Measurements from ENCODE around the gene CBARP. TPM values are rescaled to one million over a fixed set of nuclear protein-coding genes. Genes with fewer than 3 reads are reported as not detected.

Gene CBARP
- total and polyA plus RNA-seq, 9 of the 15 experiments (the other 6 are each of a cell fraction or from before 2014, with no cell fraction given), result 0.03 to 8.9 (median 1.2) TPM; not detected in 1

DNA sequence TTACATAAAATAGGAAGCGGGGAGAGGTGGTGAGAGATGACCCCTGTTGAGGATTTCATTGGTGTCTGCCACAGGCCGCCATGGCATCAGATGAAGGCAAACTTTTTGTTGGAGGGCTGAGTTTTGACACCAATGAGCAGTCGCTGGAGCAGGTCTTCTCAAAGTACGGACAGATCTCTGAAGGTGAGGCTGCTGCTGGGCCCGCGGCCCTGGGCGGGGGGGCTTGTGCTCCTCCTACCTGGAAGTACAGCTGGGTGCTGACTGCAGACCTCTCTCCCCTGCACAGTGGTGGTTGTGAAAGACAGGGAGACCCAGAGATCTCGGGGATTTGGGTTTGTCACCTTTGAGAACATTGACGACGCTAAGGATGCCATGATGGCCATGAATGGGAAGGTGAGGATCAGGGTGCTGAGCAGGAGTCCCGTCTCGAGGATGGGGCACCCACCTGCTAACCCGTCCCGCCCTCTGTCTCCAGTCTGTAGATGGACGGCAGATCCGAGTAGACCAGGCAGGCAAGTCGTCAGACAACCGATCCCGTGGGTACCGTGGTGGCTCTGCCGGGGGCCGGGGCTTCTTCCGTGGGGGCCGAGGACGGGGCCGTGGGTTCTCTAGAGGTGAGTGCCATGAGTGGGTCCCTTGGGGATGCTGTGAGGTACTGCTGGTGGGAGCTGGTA, 33.2 kb upstream of the CBARP start (continued):
- TF ChIP-seq, protein P1, sequence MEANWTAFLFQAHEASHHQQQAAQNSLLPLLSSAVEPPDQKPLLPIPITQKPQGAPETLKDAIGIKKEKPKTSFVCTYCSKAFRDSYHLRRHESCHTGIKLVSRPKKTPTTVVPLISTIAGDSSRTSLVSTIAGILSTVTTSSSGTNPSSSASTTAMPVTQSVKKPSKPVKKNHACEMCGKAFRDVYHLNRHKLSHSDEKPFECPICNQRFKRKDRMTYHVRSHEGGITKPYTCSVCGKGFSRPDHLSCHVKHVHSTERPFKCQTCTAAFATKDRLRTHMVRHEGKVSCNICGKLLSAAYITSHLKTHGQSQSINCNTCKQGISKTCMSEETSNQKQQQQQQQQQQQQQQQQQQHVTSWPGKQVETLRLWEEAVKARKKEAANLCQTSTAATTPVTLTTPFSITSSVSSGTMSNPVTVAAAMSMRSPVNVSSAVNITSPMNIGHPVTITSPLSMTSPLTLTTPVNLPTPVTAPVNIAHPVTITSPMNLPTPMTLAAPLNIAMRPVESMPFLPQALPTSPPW (CRISPR knock-in tag; IDR thresholded peaks at IDR 0.05), result peak; percentile 45
- TF ChIP-seq RBFOX2 (IDR thresholded peaks at IDR 0.05; ENCODE audit: low read depth, low read length), result peak; percentile 2; the same call in 1 of the 2 replicates
- TF ChIP-seq KLF16 (IDR thresholded peaks at IDR 0.05), result no peak
- no peak for TF ChIP-seq U2AF1 (optimal IDR thresholded peaks at IDR 0.05; ENCODE audit: low read depth, low read length)
- TF ChIP-seq ZBED1 (IDR thresholded peaks at IDR 0.05), result peak; percentile 7; the same call in 1 of the 2 replicates
- TF ChIP-seq KHSRP (IDR thresholded peaks at IDR 0.05), result no peak
- TF ChIP-seq MCM7 (IDR thresholded peaks at IDR 0.05), result no peak
- TF ChIP-seq, protein P2, sequence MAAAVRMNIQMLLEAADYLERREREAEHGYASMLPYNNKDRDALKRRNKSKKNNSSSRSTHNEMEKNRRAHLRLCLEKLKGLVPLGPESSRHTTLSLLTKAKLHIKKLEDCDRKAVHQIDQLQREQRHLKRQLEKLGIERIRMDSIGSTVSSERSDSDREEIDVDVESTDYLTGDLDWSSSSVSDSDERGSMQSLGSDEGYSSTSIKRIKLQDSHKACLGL (CRISPR knock-in tag; IDR thresholded peaks at IDR 0.05; ENCODE audit: borderline replicate concordance, poor library complexity, severe bottlenecking), result no peak
- TF ChIP-seq, protein P3, sequence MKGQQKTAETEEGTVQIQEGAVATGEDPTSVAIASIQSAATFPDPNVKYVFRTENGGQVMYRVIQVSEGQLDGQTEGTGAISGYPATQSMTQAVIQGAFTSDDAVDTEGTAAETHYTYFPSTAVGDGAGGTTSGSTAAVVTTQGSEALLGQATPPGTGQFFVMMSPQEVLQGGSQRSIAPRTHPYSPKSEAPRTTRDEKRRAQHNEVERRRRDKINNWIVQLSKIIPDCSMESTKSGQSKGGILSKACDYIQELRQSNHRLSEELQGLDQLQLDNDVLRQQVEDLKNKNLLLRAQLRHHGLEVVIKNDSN (CRISPR knock-in tag; IDR thresholded peaks at IDR 0.05), result peak; percentile 13; the same call in 1 of the 2 replicates
- no peak for TF ChIP-seq ESRRB (CRISPR knock-in tag; IDR thresholded peaks at IDR 0.05; ENCODE audit: borderline replicate concordance)
- no peak for TF ChIP-seq ZNF175 (CRISPR knock-in tag; IDR thresholded peaks at IDR 0.05; ENCODE audit: low read depth)
- no peak for TF ChIP-seq PURB (CRISPR knock-in tag; IDR thresholded peaks at IDR 0.05; ENCODE audit: low read depth)
- no peak for TF ChIP-seq IFI16 (CRISPR knock-in tag; IDR thresholded peaks at IDR 0.05)
- TF ChIP-seq POLR2AphosphoS2 (IDR thresholded peaks at IDR 0.05; ENCODE audit: low read length), result peak; percentile 33; the same call in 1 of the 2 replicates
- no peak for TF ChIP-seq HLTF (IDR thresholded peaks at IDR 0.05)
- TF ChIP-seq, protein P4, sequence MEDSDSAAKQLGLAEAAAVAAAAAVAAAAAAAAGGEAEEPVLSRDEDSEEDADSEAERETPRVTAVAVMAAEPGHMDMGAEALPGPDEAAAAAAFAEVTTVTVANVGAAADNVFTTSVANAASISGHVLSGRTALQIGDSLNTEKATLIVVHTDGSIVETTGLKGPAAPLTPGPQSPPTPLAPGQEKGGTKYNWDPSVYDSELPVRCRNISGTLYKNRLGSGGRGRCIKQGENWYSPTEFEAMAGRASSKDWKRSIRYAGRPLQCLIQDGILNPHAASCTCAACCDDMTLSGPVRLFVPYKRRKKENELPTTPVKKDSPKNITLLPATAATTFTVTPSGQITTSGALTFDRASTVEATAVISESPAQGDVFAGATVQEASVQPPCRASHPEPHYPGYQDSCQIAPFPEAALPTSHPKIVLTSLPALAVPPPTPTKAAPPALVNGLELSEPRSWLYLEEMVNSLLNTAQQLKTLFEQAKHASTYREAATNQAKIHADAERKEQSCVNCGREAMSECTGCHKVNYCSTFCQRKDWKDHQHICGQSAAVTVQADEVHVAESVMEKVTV (CRISPR knock-in tag; IDR thresholded peaks at IDR 0.05), result no peak
- TF ChIP-seq ZNF436 (CRISPR knock-in tag; IDR thresholded peaks at IDR 0.05), result 0 out of 2 replicates have a peak, but pooled peaks have one; percentile 21
- no peak for TF ChIP-seq HNRNPUL1 (IDR thresholded peaks at IDR 0.05; ENCODE audit: low read length)
- TF ChIP-seq POLR2AphosphoS5 (IDR thresholded peaks at IDR 0.05; ENCODE audit: control insufficient read depth, insufficient read depth, low read depth, low read length), result no peak; the same call in 1 of the 2 replicates
- no peak for TF ChIP-seq BRCA1 (IDR thresholded peaks at IDR 0.05)
- TF ChIP-seq BRCA1 (CRISPR knock-in tag; IDR thresholded peaks at IDR 0.05), result 0 out of 2 replicates have a peak, but pooled peaks have one; percentile 51
- TF ChIP-seq MCM3 (IDR thresholded peaks at IDR 0.05), result no peak
- no peak for TF ChIP-seq ZNF263 (CRISPR knock-in tag; IDR thresholded peaks at IDR 0.05; ENCODE audit: borderline replicate concordance)
- TF ChIP-seq COPS2 (conservative IDR thresholded peaks at IDR 0.05), result no peak
- peak; percentile 11; the same call in 1 of the 2 replicates for TF ChIP-seq PHB2 (IDR thresholded peaks at IDR 0.05; ENCODE audit: low read depth)
- TF ChIP-seq, protein P5, sequence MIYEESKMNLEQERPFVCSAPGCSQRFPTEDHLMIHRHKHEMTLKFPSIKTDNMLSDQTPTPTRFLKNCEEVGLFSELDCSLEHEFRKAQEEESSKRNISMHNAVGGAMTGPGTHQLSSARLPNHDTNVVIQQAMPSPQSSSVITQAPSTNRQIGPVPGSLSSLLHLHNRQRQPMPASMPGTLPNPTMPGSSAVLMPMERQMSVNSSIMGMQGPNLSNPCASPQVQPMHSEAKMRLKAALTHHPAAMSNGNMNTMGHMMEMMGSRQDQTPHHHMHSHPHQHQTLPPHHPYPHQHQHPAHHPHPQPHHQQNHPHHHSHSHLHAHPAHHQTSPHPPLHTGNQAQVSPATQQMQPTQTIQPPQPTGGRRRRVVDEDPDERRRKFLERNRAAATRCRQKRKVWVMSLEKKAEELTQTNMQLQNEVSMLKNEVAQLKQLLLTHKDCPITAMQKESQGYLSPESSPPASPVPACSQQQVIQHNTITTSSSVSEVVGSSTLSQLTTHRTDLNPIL (CRISPR knock-in tag; IDR thresholded peaks at IDR 0.05), result no peak

Data from K562 (cell line).